EL (cell line): ENCODE results near the gene LRRC56.

ENCODE experiments used
- DNase-seq: peaks from one replicate; pipeline ENCODE4 v3.0.0-alpha.2; 2016

Gene LRRC56

GRCh38 chr11:575996-576768 lies 38.9 kb downstream of the LRRC56 start, which contains the start of gene PHRF1:
Gene PHRF1 (plus strand): TSS chr11:576470. CDS start chr11:581513, 5,043 bp downstream.
- peak; percentile 92 for DNase-seq

- no peak for DNase-seq
Observed at GRCh38 chr11:576811-577610, 39.7 kb downstream of the LRRC56 start.

- DNase-seq, result no peak
Observed at GRCh38 chr11:577611-577894, 40.2 kb downstream of the LRRC56 start.

- DNase-seq, result no peak
Observed at GRCh38 chr11:578276-579035, 41.1 kb downstream of the LRRC56 start.

GRCh38 chr11:579830-580601 lies 42.7 kb downstream of the LRRC56 start:
- DNase-seq, result no peak

- DNase-seq, result no peak
Observed at GRCh38 chr11:581342-581741, 44.0 kb downstream of the LRRC56 start.

- no peak for DNase-seq
Observed at GRCh38 chr11:581752-582151, 44.4 kb downstream of the LRRC56 start.

- DNase-seq, result no peak
Observed at GRCh38 chr11:584287-584686, 47.0 kb downstream of the LRRC56 start.

GRCh38 chr11:586376-587316 lies 49.3 kb downstream of the LRRC56 start:
- DNase-seq, result no peak

- DNase-seq, result no peak
Observed at GRCh38 chr11:587546-587945, 50.2 kb downstream of the LRRC56 start.

- DNase-seq, result peak; percentile 79
Observed at GRCh38 chr11:587978-588380, 50.7 kb downstream of the LRRC56 start.

GRCh38 chr11:589798-590197 lies 52.5 kb downstream of the LRRC56 start:
- no peak for DNase-seq

GRCh38 chr11:590997-591396 lies 53.7 kb downstream of the LRRC56 start:
- no peak for DNase-seq

GRCh38 chr11:592501-592900 lies 55.2 kb downstream of the LRRC56 start:
- no peak for DNase-seq

GRCh38 chr11:592918-593317 lies 55.6 kb downstream of the LRRC56 start:
- no peak for DNase-seq

GRCh38 chr11:593347-593746 lies 56.0 kb downstream of the LRRC56 start:
- DNase-seq, result no peak

GRCh38 chr11:595400-595799 lies 58.1 kb downstream of the LRRC56 start:
- DNase-seq, result no peak

GRCh38 chr11:596374-596773 lies 59.0 kb downstream of the LRRC56 start:
- no peak for DNase-seq

GRCh38 chr11:597166-597725 lies 59.9 kb downstream of the LRRC56 start:
- no peak for DNase-seq

GRCh38 chr11:598005-598680 lies 60.8 kb downstream of the LRRC56 start:
- DNase-seq, result no peak
